Karpas-422 (cell line): Measurements from ENCODE around the gene LIMK1. TPM values are rescaled to one million over a fixed set of nuclear protein-coding genes. Genes with fewer than 3 reads are reported as not detected.

Source experiments
- DNase-seq: peaks from one replicate; pipeline ENCODE4 v3.0.0-alpha.2; 2015
- H2AFZ ChIP-seq: fragments of 200-600 bp; sonication (generic); 2 replicates; pipeline ENCODE4 v1.6.1; 2014; ENCODE audit warnings: antibody characterized with exemption, low read length, mixed read lengths
- H3K27ac ChIP-seq: fragments of 200-600 bp; sonication (generic); 2 replicates; pipeline ENCODE4 v1.5.1; 2014; ENCODE audit warnings: mild to moderate bottlenecking, low read length, moderate library complexity
- H3K27me3 ChIP-seq: fragments of 200-600 bp; sonication (generic); 2 replicates; pipeline ENCODE4 v1.6.1; 2014; ENCODE audit warnings: low read length, mixed read lengths
- H3K36me3 ChIP-seq: fragments of 200-600 bp; sonication (generic); 2 replicates; pipeline ENCODE4 v1.6.1; 2014; ENCODE audit warnings: low read length, mixed read lengths; ENCODE audit not compliant: insufficient read depth
- H3K4me1 ChIP-seq: fragments of 200-600 bp; sonication (generic); 2 replicates; pipeline ENCODE4 v1.6.1; 2014; ENCODE audit warnings: mild to moderate bottlenecking, low read length, mixed read lengths
- H3K4me2 ChIP-seq: fragments of 200-600 bp; sonication (generic); 2 replicates; pipeline ENCODE4 v1.6.1; 2014; ENCODE audit warnings: low read length, low read depth, mild to moderate bottlenecking; ENCODE audit not compliant: poor library complexity, severe bottlenecking
- H3K4me3 ChIP-seq: fragments of 200-600 bp; sonication (generic); 2 replicates; pipeline ENCODE4 v1.5.1; 2014; ENCODE audit warnings: mild to moderate bottlenecking, antibody characterized with exemption, low read length, mixed read lengths
- H3K79me2 ChIP-seq: fragments of 200-600 bp; sonication (generic); 2 replicates; pipeline ENCODE4 v1.6.1; 2014; ENCODE audit warnings: mild to moderate bottlenecking, low read length, mixed read lengths
- H3K9ac ChIP-seq: fragments of 200-600 bp; sonication (generic); 2 replicates; pipeline ENCODE4 v1.6.0; 2014; ENCODE audit warnings: low read length
- H3K9me2 ChIP-seq: fragments of 200-600 bp; sonication (generic), shearing (Covaris generic); replicated peaks from 2 replicates; pipeline ENCODE4 v1.6.0; 2014; ENCODE audit warnings: mild to moderate bottlenecking, low read length, moderate library complexity; ENCODE audit not compliant: insufficient read depth
- H3K9me3 ChIP-seq: fragments of 300-700, 200-600 bp; sonication (generic); 2 replicates; pipeline ENCODE4 v1.6.1; 2014; ENCODE audit warnings: low read length, mixed read lengths
- H4K20me1 ChIP-seq: fragments of 200-600 bp; sonication (generic); 2 replicates; pipeline ENCODE4 v1.6.1; 2014; ENCODE audit warnings: mild to moderate bottlenecking, antibody characterized with exemption, low read length, low read depth; ENCODE audit not compliant: insufficient read depth
- total RNA-seq: library from RNA; depleted of rRNA; stranded (reverse); fragments of >200 nt; shearing (Covaris generic); gene quantifications from 2 replicates; pipeline ENCODE4 v1.2.3, GENCODE V29; 2014; ENCODE audit warnings: low replicate concordance

The LIMK1 gene
- total RNA-seq, 1 experiment from 2014 or later, result 44.7 TPM

GRCh38 chr7:74084722-74085578 lies 1.3 kb downstream of the LIMK1 start:
- no peaks in the 10 kb centered on the region for H3K36me3 ChIP-seq
- no peak for DNase-seq
- H2AFZ ChIP-seq, result no peak overlapping the region
- peak overlapping the region; percentile 87 for H3K9ac ChIP-seq
- no peaks in the 10 kb centered on the region for H3K27me3 ChIP-seq
- H3K9me3 ChIP-seq, result no peaks in the 10 kb centered on the region
- H3K4me1 ChIP-seq, result peaks cover 21% of the 10 kb centered on the region
- H3K27ac ChIP-seq, result no peak overlapping the region
- H3K79me2 ChIP-seq, result no peaks in the 10 kb centered on the region; the same call in 1 of the 2 replicates
- H3K4me3 ChIP-seq, result peak overlapping the region; percentile 89
- H3K4me2 ChIP-seq, result peak overlapping the region; percentile 99
- peaks cover 16% of the 10 kb centered on the region for H4K20me1 ChIP-seq
- no peaks in the 10 kb centered on the region for H3K9me2 ChIP-seq

GRCh38 chr7:74087791-74088453 lies 4.3 kb downstream of the LIMK1 start:
- DNase-seq, result no peak
- Histone ChIP-seq H3K9ac (no peak overlapping the region), H3K4me1 (peaks cover 33% of the 10 kb centered on the region), H3K9me3 (no peaks in the 10 kb centered on the region), H2AFZ (no peak overlapping the region), H3K9me2 (no peaks in the 10 kb centered on the region), H3K27me3 (no peaks in the 10 kb centered on the region), H3K4me3 (no peak overlapping the region), H3K4me2 (no peak overlapping the region), H3K27ac (no peak overlapping the region), H4K20me1 (peaks cover 16% of the 10 kb centered on the region), H3K79me2 (no peaks in the 10 kb centered on the region; the same call in 1 of the 2 replicates), H3K36me3 (no peaks in the 10 kb centered on the region)

GRCh38 chr7:74092321-74092963 lies 8.8 kb downstream of the LIMK1 start:
- peak overlapping the region; percentile 90 for H3K27ac ChIP-seq
- H2AFZ ChIP-seq, result peak overlapping the region; percentile 15; the same call in 1 of the 2 replicates

GRCh38 chr7:74092964-74093471 lies 9.4 kb downstream of the LIMK1 start:
- no peaks in the 10 kb centered on the region for H3K9me3 ChIP-seq
- H4K20me1 ChIP-seq, result no peaks in the 10 kb centered on the region; the same call in 1 of the 2 replicates
- H3K4me1 ChIP-seq, result peaks cover 40% of the 10 kb centered on the region
- H3K9ac ChIP-seq, result peak overlapping the region; percentile 73
- peak overlapping the region; percentile 74 for H3K4me2 ChIP-seq
- peak; percentile 92 for DNase-seq
- no peaks in the 10 kb centered on the region; the same call in 1 of the 2 replicates for H3K79me2 ChIP-seq
- H3K4me3 ChIP-seq, result peak overlapping the region; percentile 77
- H3K9me2 ChIP-seq, result no peaks in the 10 kb centered on the region
- peak overlapping the region; percentile 90 for H3K27ac ChIP-seq
- H3K27me3 ChIP-seq, result no peaks in the 10 kb centered on the region
- peak overlapping the region; percentile 15; the same call in 1 of the 2 replicates for H2AFZ ChIP-seq
- peaks cover 12% of the 10 kb centered on the region for H3K36me3 ChIP-seq

More at GRCh38 chr7:74092321-74092963, 8.8 kb downstream of the LIMK1 start:
- Histone ChIP-seq H3K4me2 (peak overlapping the region; percentile 74), H3K9ac (peak overlapping the region; percentile 73), H3K9me2 (no peaks in the 10 kb centered on the region), H3K27me3 (no peaks in the 10 kb centered on the region), H3K79me2 (no peaks in the 10 kb centered on the region; the same call in 1 of the 2 replicates), H3K4me1 (peaks cover 40% of the 10 kb centered on the region), H3K9me3 (no peaks in the 10 kb centered on the region), H3K4me3 (peak overlapping the region; percentile 77), H4K20me1 (no peaks in the 10 kb centered on the region; the same call in 1 of the 2 replicates), H3K36me3 (peaks cover 6% of the 10 kb centered on the region)
- DNase-seq, result peak; percentile 76

- Histone ChIP-seq H3K9me3 (no peaks in the 10 kb centered on the region), H3K4me3 (peak overlapping the region; percentile 77), H2AFZ (no peak overlapping the region), H4K20me1 (no peaks in the 10 kb centered on the region; the same call in 1 of the 2 replicates), H3K27ac (peak overlapping the region; percentile 90), H3K4me2 (peak overlapping the region; percentile 74), H3K27me3 (no peaks in the 10 kb centered on the region), H3K36me3 (peaks cover 14% of the 10 kb centered on the region), H3K9me2 (no peaks in the 10 kb centered on the region), H3K79me2 (no peaks in the 10 kb centered on the region; the same call in 1 of the 2 replicates), H3K4me1 (peaks cover 40% of the 10 kb centered on the region), H3K9ac (peak overlapping the region; percentile 73)
- DNase-seq, result peak; percentile 70
Measured at GRCh38 chr7:74093671-74094223, 10.1 kb downstream of the LIMK1 start.

GRCh38 chr7:74094224-74095101 lies 10.9 kb downstream of the LIMK1 start:
- peak; percentile 83 for DNase-seq
- Histone ChIP-seq H3K4me2 (peak overlapping the region; percentile 74), H3K9ac (peak overlapping the region; percentile 73), H3K27me3 (no peaks in the 10 kb centered on the region), H3K27ac (peak overlapping the region; percentile 90), H4K20me1 (no peaks in the 10 kb centered on the region; the same call in 1 of the 2 replicates), H3K36me3 (peaks cover 14% of the 10 kb centered on the region), H3K9me3 (no peaks in the 10 kb centered on the region), H3K4me3 (peak overlapping the region; percentile 77), H3K9me2 (no peaks in the 10 kb centered on the region), H2AFZ (no peak overlapping the region), H3K4me1 (peaks cover 43% of the 10 kb centered on the region), H3K79me2 (no peaks in the 10 kb centered on the region; the same call in 1 of the 2 replicates)

- DNase-seq, result no peak
- Histone ChIP-seq H3K36me3 (peaks cover 14% of the 10 kb centered on the region), H3K9me2 (no peaks in the 10 kb centered on the region), H3K4me1 (peaks cover 49% of the 10 kb centered on the region), H3K27me3 (no peaks in the 10 kb centered on the region), H3K79me2 (no peaks in the 10 kb centered on the region; the same call in 1 of the 2 replicates), H3K9ac (peak overlapping the region; percentile 73; the same call in 1 of the 2 replicates), H3K4me2 (peak overlapping the region; percentile 74), H3K9me3 (no peaks in the 10 kb centered on the region), H3K4me3 (peak overlapping the region; percentile 77; the same call in 1 of the 2 replicates), H3K27ac (peak overlapping the region; percentile 90), H2AFZ (no peak overlapping the region), H4K20me1 (no peaks in the 10 kb centered on the region; the same call in 1 of the 2 replicates)
Measured at GRCh38 chr7:74095135-74095534, 11.5 kb downstream of the LIMK1 start.
